SH-SY5Y (cell line): ENCODE measurements around the gene COPG2.

Source experiments
- GATA2 ChIP-seq: IDR thresholded peaks from 2 replicates; pipeline ENCODE4 v1.6.1; 2011; ENCODE audit warnings: mild to moderate bottlenecking, low read depth, low read length
- GATA3 ChIP-seq: IDR thresholded peaks from 2 replicates; pipeline ENCODE4 v1.6.1; 2011; ENCODE audit warnings: low read depth, mild to moderate bottlenecking, low read length, moderate library complexity

GRCh38 chr7:130468612-130469011, 199.9 kb downstream of the COPG2 start:
- no peak for TF ChIP-seq GATA2
- no peak for TF ChIP-seq GATA3
